ENCODE measurements around the gene TRIM46.

DNA sequence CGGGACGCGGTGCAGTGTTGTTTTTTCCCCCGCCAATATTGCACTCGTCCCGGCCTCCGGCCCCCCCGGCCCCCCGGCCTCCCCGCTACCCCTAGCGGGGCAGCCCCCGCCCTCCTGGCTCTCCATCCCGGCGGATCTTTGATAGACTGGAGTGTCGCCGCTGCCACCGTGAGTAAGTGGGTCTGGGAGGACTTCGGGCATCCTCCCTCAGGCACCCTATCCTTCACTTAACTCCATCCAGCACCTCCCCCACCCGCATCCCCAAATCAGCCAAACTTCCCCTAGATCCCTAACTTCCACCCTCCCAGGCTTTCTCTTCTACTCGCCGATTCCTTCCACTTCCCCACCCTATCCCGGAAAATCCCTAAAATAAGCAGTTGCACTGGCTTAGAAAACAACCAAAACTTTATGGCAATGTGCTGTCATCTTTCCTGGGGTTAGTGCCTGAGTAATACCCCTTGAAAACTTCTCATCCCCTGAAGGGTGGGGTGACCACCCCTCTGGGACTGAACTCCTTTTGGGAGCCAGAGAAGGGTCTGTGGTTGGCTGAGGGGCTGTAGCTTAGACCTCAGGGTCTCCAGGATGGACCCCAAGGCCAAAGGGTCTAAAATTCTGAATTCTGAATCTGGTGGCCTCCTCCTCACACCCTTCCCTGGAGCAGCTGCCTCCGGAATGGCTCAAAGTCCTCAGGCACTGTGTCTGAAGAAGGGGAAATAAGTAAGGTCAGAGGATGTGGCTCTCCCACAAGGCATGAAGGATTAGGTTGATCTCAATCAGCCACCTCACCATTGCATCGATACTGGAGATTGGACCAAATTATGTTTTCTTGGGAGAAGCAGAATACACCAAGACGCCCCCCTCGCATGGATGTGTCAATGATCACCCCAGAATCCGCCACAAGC lies 21.8 kb downstream of the TRIM46 start:
- no peak for TF ChIP-seq CTCF (IDR thresholded peaks at IDR 0.05)
- no peak for TF ChIP-seq POLR2AphosphoS5 (IDR thresholded peaks at IDR 0.05; ENCODE audit: low read depth, low read length)
- no peak for TF ChIP-seq REST (IDR thresholded peaks at IDR 0.05; ENCODE audit: insufficient read depth in 1 of 2, low read depth in 2 of 2, low read length in 1 of 2)
- no peak for TF ChIP-seq SIN3A (IDR thresholded peaks at IDR 0.05; ENCODE audit: borderline replicate concordance, insufficient read depth, low read depth, low read length)

Data from Panc1 (cell line).